Adrenal gland (tissue), 5 donors: Measurements from ENCODE around the gene GPR27.

Experiments used
- POLR2A ChIP-seq, 2 donors: fragments of 450-650 bp; IDR thresholded peaks; one replicate each; pipeline ENCODE4 v1.6.1; 2017; ENCODE audit warnings: antibody characterized with exemption in 2 of 2, mild to moderate bottlenecking in 2 of 2, moderate library complexity in 1 of 2
- TF ChIP-seq, protein P1 (sequence below), 6 experiments: fragments of 450-650 bp in 4 of 6; fragments of 200-600 bp in 2 of 6; sonication (generic) in 1 of 6; IDR thresholded peaks; 1 replicate in 5 of 6; 2 replicates in 1 of 6; pipeline versions ENCODE4 v1.5.1 to v1.8.0; 2016 to 2021; ENCODE audit warnings: antibody characterized with exemption in 6 of 6, mild to moderate bottlenecking in 2 of 6, moderate library complexity in 1 of 6
- donor health status: DM: no; HTN: no; CAD: no.

GRCh38 chr3:71786217-71786549, 32.5 kb downstream of the GPR27 start:
- TF ChIP-seq, protein P1, sequence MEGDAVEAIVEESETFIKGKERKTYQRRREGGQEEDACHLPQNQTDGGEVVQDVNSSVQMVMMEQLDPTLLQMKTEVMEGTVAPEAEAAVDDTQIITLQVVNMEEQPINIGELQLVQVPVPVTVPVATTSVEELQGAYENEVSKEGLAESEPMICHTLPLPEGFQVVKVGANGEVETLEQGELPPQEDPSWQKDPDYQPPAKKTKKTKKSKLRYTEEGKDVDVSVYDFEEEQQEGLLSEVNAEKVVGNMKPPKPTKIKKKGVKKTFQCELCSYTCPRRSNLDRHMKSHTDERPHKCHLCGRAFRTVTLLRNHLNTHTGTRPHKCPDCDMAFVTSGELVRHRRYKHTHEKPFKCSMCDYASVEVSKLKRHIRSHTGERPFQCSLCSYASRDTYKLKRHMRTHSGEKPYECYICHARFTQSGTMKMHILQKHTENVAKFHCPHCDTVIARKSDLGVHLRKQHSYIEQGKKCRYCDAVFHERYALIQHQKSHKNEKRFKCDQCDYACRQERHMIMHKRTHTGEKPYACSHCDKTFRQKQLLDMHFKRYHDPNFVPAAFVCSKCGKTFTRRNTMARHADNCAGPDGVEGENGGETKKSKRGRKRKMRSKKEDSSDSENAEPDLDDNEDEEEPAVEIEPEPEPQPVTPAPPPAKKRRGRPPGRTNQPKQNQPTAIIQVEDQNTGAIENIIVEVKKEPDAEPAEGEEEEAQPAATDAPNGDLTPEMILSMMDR (IDR thresholded peaks at IDR 0.05), result no peak
- no peak for TF ChIP-seq POLR2A (IDR thresholded peaks at IDR 0.05)
